Gastrocnemius medialis (tissue), 4 donors: ENCODE measurements around the gene OCLN.

Experiments
- CTCF ChIP-seq, 5 experiments: fragments of 450-650 bp in 3 of 5; fragments of 200-600 bp in 2 of 5; sonication (generic) in 2 of 5; IDR thresholded peaks in 4 of 5; conservative IDR thresholded peaks in 1 of 5; 1 replicate in 4 of 5; 2 replicates in 1 of 5; pipeline ENCODE4 v1.5.1; 2016 to 2019; ENCODE audit warnings: antibody characterized with exemption in 5 of 5, mild to moderate bottlenecking in 3 of 5, moderate library complexity in 3 of 5
- POLR2A ChIP-seq, 2 donors: fragments of 450-650 bp; IDR thresholded peaks; one replicate each; pipeline ENCODE4 v1.6.1; 2017; ENCODE audit warnings: antibody characterized with exemption in 2 of 2, mild to moderate bottlenecking in 2 of 2, moderate library complexity in 2 of 2

- TF ChIP-seq CTCF (IDR thresholded peaks at IDR 0.05 in 4 of 5, conservative IDR thresholded peaks at IDR 0.05 in 1 of 5) = no peak
- no peak for TF ChIP-seq POLR2A (IDR thresholded peaks at IDR 0.05)
These were observed 43.1 kb upstream of the OCLN start for GRCh38 chr5:69449511-69449910.
